ENCODE results near the gene RETREG1. TPM values are rescaled to one million over a fixed set of nuclear protein-coding genes. Genes with fewer than 3 reads are reported as not detected.

Gene RETREG1
- total and polyA plus RNA-seq, 2 donors (not counting 3 experiments of a cell fraction or from before 2014, with no cell fraction given) = 0.46 TPM; not detected in 1

DNA sequence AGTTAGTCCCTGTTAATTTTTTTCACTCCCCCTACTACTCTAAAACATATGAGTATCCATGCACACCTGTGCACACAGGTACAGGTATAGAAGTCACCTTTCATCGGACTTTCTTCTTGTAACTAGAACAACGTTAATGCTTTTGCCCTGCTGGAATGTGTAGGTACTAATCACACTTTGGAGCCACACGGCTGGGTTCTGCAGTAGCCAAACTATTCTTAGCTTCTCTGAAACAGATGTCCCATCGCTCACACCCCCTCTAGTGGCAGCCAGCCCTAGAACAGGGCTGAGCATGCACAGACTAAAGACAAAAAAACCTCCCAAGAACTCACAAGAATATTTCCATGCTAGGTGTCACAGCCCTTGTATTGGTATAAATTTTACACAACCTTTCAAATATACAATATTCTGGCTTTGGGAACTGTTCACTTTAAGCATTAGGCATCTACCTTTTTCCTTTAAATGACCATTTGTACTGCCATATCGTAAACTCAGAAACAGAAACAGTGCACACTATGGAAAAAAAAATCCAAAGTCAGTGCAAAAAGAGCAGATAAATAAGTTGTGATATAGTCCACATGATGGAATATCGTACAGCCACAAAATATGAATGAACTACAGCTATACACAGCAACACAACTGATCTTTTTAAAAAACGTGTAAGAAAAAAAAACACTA is 64.0 kb downstream of the RETREG1 start:
- BruUV-seq (replicated peaks) = no TSS peak
- ChIA-PET CTCF (interaction anchor here (0.6 to 2.6 kb wide), 21 partner anchors 9 to 797 kb away, joined by 3 to 29 read pairs (median 5); no protein-coding TSS in a partner anchor), POLR2A (no interaction called here)
- no peaks in the 10 kb centered on the region for H3K9me3 ChIP-seq (replicated peaks; ENCODE audit: control insufficient read depth, insufficient read depth, low read length)
- no peak overlapping the region for H3K27ac ChIP-seq (ENCODE audit: insufficient read depth, low read depth, low read length)
- no peak for TF ChIP-seq FOS (IDR thresholded peaks at IDR 0.05; ENCODE audit: borderline replicate concordance, insufficient read depth, low read length)
- TF ChIP-seq, protein P1, sequence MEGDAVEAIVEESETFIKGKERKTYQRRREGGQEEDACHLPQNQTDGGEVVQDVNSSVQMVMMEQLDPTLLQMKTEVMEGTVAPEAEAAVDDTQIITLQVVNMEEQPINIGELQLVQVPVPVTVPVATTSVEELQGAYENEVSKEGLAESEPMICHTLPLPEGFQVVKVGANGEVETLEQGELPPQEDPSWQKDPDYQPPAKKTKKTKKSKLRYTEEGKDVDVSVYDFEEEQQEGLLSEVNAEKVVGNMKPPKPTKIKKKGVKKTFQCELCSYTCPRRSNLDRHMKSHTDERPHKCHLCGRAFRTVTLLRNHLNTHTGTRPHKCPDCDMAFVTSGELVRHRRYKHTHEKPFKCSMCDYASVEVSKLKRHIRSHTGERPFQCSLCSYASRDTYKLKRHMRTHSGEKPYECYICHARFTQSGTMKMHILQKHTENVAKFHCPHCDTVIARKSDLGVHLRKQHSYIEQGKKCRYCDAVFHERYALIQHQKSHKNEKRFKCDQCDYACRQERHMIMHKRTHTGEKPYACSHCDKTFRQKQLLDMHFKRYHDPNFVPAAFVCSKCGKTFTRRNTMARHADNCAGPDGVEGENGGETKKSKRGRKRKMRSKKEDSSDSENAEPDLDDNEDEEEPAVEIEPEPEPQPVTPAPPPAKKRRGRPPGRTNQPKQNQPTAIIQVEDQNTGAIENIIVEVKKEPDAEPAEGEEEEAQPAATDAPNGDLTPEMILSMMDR (IDR thresholded peaks at IDR 0.05; ENCODE audit: extremely low read depth in 1 of 2, insufficient read depth in 1 of 2, low read depth in 1 of 2, low read length in 2 of 2) = peak; percentile 78 to 87
- TF ChIP-seq MYC (IDR thresholded peaks at IDR 0.05; ENCODE audit: low read depth, low read length) = no peak
- dilution Hi-C loops (cut with MboI; ENCODE audit: extremely low pct_ligation_motif_present, low sequenced_read_pairs) = no loop called here
- intact Hi-C loops (cut with micrococcal nuclease) = loop anchor here (5.0 kb wide), 1 partner anchor 86 kb away; the partner anchor contains the start of gene ZNF622
- no peak overlapping the region for H3K4me2 ChIP-seq (ENCODE audit: insufficient read depth, low read length)
- no peak overlapping the region for H2AFZ ChIP-seq (ENCODE audit: low read depth, low read length)
- H3K9ac ChIP-seq (replicated peaks; ENCODE audit: extremely low read depth, insufficient read depth, low read length) = no peak overlapping the region
- no peaks in the 10 kb centered on the region for H3K36me3 ChIP-seq (ENCODE audit: control insufficient read depth in 2 of 2, extremely low read depth in 1 of 2, insufficient read depth in 2 of 2, low read length in 2 of 2)
- peaks cover 4 to 5% of the 10 kb centered on the region in 2 experiments for H3K27me3 ChIP-seq (ENCODE audit: control insufficient read depth in 2 of 2, insufficient read depth in 2 of 2, low read length in 2 of 2)
- H4K20me1 ChIP-seq (replicated peaks; ENCODE audit: control insufficient read depth, extremely low read depth, insufficient read depth, low read length) = no peaks in the 10 kb centered on the region
- H3K9me1 ChIP-seq (replicated peaks; ENCODE audit: control insufficient read depth, extremely low read depth, insufficient read depth, low read length) = no peaks in the 10 kb centered on the region
- FAIRE-seq = peak; percentile 67
- H3K79me2 ChIP-seq (ENCODE audit: control insufficient read depth, insufficient read depth, low read length) = no peaks in the 10 kb centered on the region
- DNase-seq (ENCODE audit: low read depth, low spot score) = peak; percentile 52
- no peak overlapping the region for H3K4me3 ChIP-seq (replicated peaks in 1 of 3; ENCODE audit: insufficient read depth in 1 of 3, low read depth in 1 of 3, low read length in 3 of 3)
- H3K4me1 ChIP-seq (ENCODE audit: control insufficient read depth, extremely low read depth, insufficient read depth, low read length) = no peaks in the 10 kb centered on the region

DNA sequence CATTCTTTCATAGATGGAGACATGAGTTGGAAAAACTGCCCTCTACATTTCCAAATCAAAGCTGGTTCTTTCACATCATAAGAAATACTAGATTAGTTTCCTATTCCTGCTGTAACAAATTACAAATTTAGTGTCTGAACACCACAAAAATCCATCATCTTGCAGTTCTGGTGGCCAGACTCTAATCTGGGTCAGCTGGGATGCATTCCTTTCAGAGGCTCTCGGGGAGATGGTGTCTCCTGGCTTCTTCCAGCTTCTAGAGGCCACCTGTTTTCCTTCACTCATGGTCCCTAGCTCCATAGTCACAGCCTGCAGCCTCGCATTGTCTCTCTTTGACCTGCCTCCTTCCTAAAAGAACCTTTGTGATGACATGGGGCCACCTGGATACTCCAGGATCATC is 65.2 kb downstream of the RETREG1 start:
- no peaks in the 10 kb centered on the region for H4K20me1 ChIP-seq (replicated peaks; ENCODE audit: control insufficient read depth, extremely low read depth, insufficient read depth, low read length)
- H3K9ac ChIP-seq (replicated peaks; ENCODE audit: extremely low read depth, insufficient read depth, low read length) = no peak overlapping the region
- dilution Hi-C loops (cut with MboI; ENCODE audit: extremely low pct_ligation_motif_present, low sequenced_read_pairs) (no loop called here), intact Hi-C loops (cut with micrococcal nuclease) (loop anchor here (2.0 to 5.0 kb wide), 2 partner anchors 84 to 651 kb away; partner anchors contain the start of gene ZNF622)
- H3K9me3 ChIP-seq (replicated peaks; ENCODE audit: control insufficient read depth, insufficient read depth, low read length) = no peaks in the 10 kb centered on the region
- FAIRE-seq = no peak
- DNase-seq (ENCODE audit: low read depth, low spot score) = no peak
- H3K27ac ChIP-seq (ENCODE audit: insufficient read depth, low read depth, low read length) = no peak overlapping the region
- BruUV-seq (replicated peaks) = no TSS peak
- POLR2A ChIA-PET = no interaction called here
- no peaks in the 10 kb centered on the region for H3K79me2 ChIP-seq (ENCODE audit: control insufficient read depth, insufficient read depth, low read length)
- H2AFZ ChIP-seq (ENCODE audit: low read depth, low read length) = no peak overlapping the region
- H3K9me1 ChIP-seq (replicated peaks; ENCODE audit: control insufficient read depth, extremely low read depth, insufficient read depth, low read length) = no peaks in the 10 kb centered on the region
- TF ChIP-seq FOS (IDR thresholded peaks at IDR 0.05; ENCODE audit: borderline replicate concordance, insufficient read depth, low read length) = no peak
- TF ChIP-seq POLR2A (IDR thresholded peaks at IDR 0.05; ENCODE audit: low read depth, low read length) = no peak
- TF ChIP-seq, protein P2, sequence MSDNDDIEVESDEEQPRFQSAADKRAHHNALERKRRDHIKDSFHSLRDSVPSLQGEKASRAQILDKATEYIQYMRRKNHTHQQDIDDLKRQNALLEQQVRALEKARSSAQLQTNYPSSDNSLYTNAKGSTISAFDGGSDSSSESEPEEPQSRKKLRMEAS (IDR thresholded peaks at IDR 0.05; ENCODE audit: insufficient read depth, insufficient read length) = no peak
- no peak for TF ChIP-seq POLR2AphosphoS5 (IDR thresholded peaks at IDR 0.05; ENCODE audit: insufficient read depth, low read depth, low read length)
- TF ChIP-seq, protein P1 (IDR thresholded peaks at IDR 0.05; ENCODE audit: extremely low read depth in 1 of 2, insufficient read depth in 1 of 2, low read depth in 1 of 2, low read length in 2 of 2) = no peak
- no peak for TF ChIP-seq EZH2 (IDR thresholded peaks at IDR 0.05; ENCODE audit: borderline replicate concordance, low read depth, low read length, severe bottlenecking)
- no peak for TF ChIP-seq JUN (IDR thresholded peaks at IDR 0.05; ENCODE audit: borderline replicate concordance, insufficient read depth, insufficient read length, low read depth)
- no peak for TF ChIP-seq MYC (IDR thresholded peaks at IDR 0.05; ENCODE audit: low read depth, low read length)
- no peak for TF ChIP-seq GATA2 (IDR thresholded peaks at IDR 0.05; ENCODE audit: insufficient read depth, insufficient read length, low read depth, low read length)
- H3K36me3 ChIP-seq (ENCODE audit: control insufficient read depth in 2 of 2, extremely low read depth in 1 of 2, insufficient read depth in 2 of 2, low read length in 2 of 2) = no peaks in the 10 kb centered on the region
- H3K4me1 ChIP-seq (ENCODE audit: control insufficient read depth, extremely low read depth, insufficient read depth, low read length) = no peaks in the 10 kb centered on the region
- no peak overlapping the region for H3K4me2 ChIP-seq (ENCODE audit: insufficient read depth, low read length)
- CTCF ChIA-PET = interaction anchor here (0.9 to 2.6 kb wide), 11 partner anchors 8 to 653 kb away, joined by 3 to 29 read pairs (median 6); no protein-coding TSS in a partner anchor
- no peak overlapping the region for H3K4me3 ChIP-seq (replicated peaks in 1 of 3; ENCODE audit: insufficient read depth in 1 of 3, low read depth in 1 of 3, low read length in 3 of 3)
- peaks cover 4 to 9% of the 10 kb centered on the region in 2 experiments for H3K27me3 ChIP-seq (ENCODE audit: control insufficient read depth in 2 of 2, insufficient read depth in 2 of 2, low read length in 2 of 2)
